HG02610 (cell line): ENCODE results near the gene PCDHGA3.
A peak's percentile ranks its signal among the peaks of the same experiment; 100 is the strongest.
"Not testable (repeated sequence)": the region's sequence is repeated elsewhere in the genome, so short reads cannot be mapped to it uniquely, and the experiment has no call there.

ENCODE experiments used
- ATAC-seq: cut with Tn5 transposase; IDR thresholded peaks from one replicate; pipeline ENCODE4 v1.9.1; 2021; ENCODE audit warnings: mild to moderate bottlenecking, moderate library complexity; ENCODE audit not compliant: unreplicated experiment

PCDHGA3 gene

GRCh38 chr5:141345327-141345726 is 1.7 kb downstream of the PCDHGA3 start:
- no peak for ATAC-seq

GRCh38 chr5:141346017-141346416 is 2.4 kb downstream of the PCDHGA3 start:
- ATAC-seq = not testable (repeated sequence)

DNA sequence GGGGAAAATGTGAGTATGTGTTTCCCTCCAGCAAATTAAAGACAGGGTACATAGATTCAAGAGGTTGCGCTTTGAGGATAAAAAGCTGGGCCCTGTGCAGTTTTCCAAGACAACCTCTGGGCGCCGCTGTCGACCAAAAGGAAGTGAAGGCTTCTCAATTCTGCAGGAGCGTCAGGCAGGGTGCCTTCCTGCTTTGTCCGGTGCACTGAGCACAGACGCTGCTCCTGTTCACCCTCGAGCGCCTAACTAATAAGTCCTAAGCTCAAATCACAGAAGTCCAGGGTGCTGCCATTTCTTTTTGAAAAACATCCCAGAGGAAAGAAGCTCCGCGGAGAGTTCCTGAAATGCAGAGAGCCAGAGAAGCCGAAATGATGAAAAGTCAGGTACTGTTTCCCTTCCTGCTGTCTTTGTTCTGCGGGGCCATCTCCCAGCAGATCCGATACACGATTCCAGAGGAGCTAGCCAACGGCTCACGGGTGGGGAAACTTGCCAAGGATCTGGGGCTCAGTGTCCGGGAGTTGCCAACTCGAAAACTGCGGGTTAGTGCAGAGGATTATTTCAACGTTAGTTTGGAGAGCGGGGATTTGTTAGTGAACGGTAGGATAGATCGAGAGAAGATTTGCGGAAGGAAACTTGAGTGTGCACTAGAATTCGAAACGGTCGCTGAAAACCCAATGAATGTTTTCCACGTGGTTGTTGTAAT is 6.4 kb downstream of the PCDHGA3 start, which contains the start of gene PCDHGB1:
Gene PCDHGB1 (plus strand): TSS at position 183 of the 703 bp plus-strand sequence. CDS start 162 bp downstream, at position 345.
- ATAC-seq = peak; percentile 41

GRCh38 chr5:141351591-141351990 is 8.0 kb downstream of the PCDHGA3 start:
- no peak for ATAC-seq

GRCh38 chr5:141354900-141355469 is 11.4 kb downstream of the PCDHGA3 start, which contains the start of gene PCDHGA4:
Gene PCDHGA4, plus strand, starts transcription at chr5:141355021. Its CDS starts 87 bp downstream, at chr5:141355108.
- ATAC-seq = no peak

- ATAC-seq = no peak
These were observed 12.0 kb downstream of the PCDHGA3 start for GRCh38 chr5:141355641-141356040.

DNA sequence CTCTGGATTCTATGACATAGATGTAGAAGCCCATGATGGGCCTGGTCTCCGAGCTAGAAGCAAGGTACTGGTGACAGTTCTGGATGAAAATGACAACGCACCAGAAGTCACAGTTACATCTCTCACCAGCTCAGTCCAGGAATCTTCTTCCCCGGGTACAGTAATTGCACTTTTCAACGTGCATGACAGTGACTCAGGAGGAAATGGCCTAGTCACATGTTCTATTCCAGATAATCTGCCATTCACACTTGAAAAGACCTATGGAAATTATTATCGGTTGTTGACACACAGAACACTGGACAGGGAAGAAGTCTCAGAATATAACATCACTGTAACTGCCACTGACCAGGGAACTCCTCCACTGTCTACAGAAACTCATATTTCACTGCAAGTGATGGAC is 12.5 kb downstream of the PCDHGA3 start:
- ATAC-seq = no peak

DNA sequence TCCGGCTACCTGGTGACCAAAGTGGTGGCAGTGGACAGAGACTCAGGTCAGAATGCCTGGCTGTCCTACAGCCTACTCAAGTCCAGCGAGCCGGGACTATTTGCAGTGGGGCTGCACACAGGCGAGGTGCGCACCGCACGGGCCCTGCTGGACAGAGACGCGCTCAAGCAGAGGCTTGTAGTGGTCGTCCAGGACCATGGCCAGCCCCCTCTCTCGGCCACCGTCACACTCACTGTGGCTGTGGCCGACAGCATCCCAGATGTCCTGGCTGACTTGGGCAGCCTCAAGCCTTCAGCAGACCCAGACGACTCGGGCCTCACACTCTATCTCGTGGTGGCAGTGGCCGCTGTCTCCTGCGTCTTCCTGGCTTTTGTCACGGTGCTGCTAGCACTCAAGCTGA is 13.3 kb downstream of the PCDHGA3 start:
- no peak for ATAC-seq

DNA sequence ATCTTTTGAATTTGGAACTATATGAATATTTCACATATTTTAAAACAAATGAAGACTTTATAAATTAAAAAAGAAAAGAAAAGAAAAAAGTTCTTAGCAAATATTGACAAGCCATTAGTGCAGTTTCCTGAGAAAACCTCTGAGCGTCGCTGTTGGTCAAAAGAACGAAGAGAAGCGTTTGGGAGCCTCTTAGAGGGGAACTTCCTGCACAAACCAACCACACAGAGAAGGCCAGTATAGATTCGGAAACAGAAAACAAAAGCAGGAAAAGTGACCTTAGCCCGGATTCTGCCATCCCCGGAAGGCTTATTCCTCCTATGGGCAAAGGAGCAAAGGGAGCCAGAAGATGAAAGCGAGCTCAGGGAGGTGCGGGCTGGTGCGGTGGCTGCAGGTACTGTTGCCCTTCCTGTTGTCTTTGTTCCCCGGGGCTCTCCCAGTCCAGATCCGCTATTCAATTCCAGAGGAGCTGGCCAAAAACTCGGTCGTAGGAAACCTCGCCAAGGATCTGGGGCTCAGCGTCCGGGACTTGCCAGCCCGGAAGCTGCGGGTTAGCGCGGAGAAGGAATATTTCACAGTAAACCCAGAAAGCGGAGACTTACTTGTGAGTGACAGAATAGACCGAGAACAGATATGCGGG is 16.3 kb downstream of the PCDHGA3 start, which contains the start of gene PCDHGB2:
Gene PCDHGB2 (plus strand): TSS at position 205 of the 637 bp plus-strand sequence. CDS start 142 bp downstream, at position 347.
- ATAC-seq = peak; percentile 79

GRCh38 chr5:141360685-141361084 is 17.1 kb downstream of the PCDHGA3 start:
- no peak for ATAC-seq

GRCh38 chr5:141362719-141363118 is 19.1 kb downstream of the PCDHGA3 start:
- no peak for ATAC-seq

- ATAC-seq = no peak
These were observed 20.5 kb downstream of the PCDHGA3 start, which contains the start of gene PCDHGA5 for GRCh38 chr5:141363952-141364660. Gene PCDHGA5, plus strand, starts transcription at chr5:141364162. Its CDS starts 169 bp downstream, at chr5:141364331.

- no peak for ATAC-seq
These were observed 22.6 kb downstream of the PCDHGA3 start for GRCh38 chr5:141366016-141366896.

- ATAC-seq = peak; percentile 65
These were observed 26.6 kb downstream of the PCDHGA3 start, which contains the start of gene PCDHGB3 for GRCh38 chr5:141369994-141370848. Gene PCDHGB3, plus strand, starts transcription at chr5:141370242. Its CDS starts 153 bp downstream, at chr5:141370395.

DNA sequence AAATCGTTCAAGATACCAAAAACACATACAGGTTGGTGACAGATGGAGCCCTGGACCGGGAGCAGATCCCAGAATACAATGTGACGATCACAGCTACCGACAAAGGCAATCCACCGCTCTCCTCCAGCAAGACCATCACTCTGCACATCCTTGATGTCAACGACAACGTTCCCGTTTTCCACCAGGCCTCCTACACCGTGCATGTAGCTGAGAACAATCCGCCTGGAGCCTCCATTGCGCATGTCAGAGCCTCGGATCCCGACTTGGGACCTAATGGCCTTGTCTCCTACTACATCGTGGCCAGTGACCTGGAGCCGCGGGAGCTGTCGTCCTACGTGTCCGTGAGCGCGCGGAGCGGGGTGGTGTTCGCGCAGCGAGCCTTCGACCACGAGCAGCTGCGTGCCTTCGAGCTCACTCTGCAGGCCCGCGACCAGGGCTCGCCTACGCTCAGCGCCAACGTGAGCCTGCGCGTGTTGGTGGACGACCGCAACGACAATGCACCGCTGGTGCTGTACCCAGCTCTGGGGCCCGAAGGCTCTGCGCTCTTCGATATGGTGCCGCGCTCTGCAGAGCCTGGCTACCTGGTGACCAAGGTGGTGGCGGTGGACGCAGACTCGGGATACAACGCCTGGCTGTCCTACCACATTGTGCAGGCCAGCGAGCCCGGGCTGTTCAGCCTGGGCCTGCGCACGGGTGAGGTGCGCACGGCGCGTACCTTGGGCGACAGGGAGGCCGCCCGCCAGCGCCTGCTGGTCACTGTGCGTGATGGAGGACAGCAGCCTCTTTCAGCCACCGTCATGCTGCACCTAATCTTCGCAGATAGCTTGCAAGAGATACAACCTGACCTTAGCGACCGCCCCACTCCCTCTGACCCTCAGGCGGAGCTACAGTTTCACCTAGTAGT is 28.2 kb downstream of the PCDHGA3 start:
- ATAC-seq = no peak

DNA sequence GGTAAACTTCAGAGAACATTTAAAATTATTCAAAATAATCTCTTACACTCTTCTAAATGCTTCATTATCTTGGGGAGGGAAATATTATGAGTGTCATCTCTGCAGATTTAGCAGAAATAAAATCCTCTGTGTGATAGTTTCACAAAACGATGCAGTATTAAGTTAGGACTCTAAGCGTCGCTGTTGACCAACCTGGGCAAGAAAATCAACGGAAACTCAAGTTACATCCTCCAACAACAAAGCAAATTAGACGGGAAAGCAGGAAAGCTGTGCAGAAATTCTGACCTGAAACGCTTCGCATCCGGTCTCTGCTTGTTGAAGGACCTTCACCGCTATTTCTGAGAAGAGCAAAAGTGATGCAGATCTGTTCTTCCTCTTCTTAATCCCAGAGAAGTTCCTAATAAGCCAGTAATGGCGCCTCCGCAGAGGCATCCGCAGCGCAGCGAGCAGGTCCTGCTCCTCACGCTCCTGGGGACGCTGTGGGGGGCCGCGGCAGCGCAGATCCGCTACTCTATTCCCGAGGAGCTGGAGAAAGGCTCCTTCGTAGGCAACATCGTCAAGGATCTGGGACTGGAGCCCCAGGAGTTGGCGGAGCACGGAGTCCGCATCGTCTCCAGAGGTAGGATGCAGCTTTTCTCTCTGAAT is 30.2 kb downstream of the PCDHGA3 start, which contains the start of gene PCDHGA6:
Gene PCDHGA6 (plus strand): TSS at position 219 of the 645 bp plus-strand sequence. CDS start 193 bp downstream, at position 412.
- ATAC-seq = no peak

GRCh38 chr5:141374627-141375026 is 31.0 kb downstream of the PCDHGA3 start:
- no peak for ATAC-seq
